HG02759 (cell line): ENCODE results near the gene RGL2.

Source experiments
- ATAC-seq: cut with Tn5 transposase; IDR thresholded peaks from one replicate; pipeline ENCODE4 v1.9.1; 2021; ENCODE audit warnings: mild to moderate bottlenecking, moderate library complexity; ENCODE audit not compliant: unreplicated experiment

The RGL2 gene

DNA sequence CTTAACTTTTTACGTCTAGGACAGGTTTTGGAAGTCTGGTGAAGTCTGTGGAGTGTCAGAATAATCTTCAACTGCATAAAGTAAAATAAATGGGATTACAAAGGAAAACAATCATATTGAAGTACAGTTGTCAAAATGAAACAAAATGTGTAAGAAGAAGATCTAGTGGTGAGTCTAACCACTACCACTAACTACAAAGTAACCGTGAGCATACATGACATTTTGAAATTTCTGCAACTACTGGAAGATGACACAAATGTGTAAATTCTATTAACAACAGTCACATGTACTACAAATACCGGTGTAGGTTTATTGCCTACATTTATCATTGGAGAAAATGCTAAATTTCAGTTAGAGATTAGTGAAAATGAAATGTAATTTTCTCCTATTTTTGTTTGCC is 56.8 kb downstream of the RGL2 start:
- no peak for ATAC-seq
